Measurements from ENCODE around the gene PNMA8B. TPM values are rescaled to one million over a fixed set of nuclear protein-coding genes. Genes with fewer than 3 reads are reported as not detected.

The PNMA8B gene
- total RNA-seq, 2 donors from 2014 or later, result 3.1 to 5.9 TPM

DNA sequence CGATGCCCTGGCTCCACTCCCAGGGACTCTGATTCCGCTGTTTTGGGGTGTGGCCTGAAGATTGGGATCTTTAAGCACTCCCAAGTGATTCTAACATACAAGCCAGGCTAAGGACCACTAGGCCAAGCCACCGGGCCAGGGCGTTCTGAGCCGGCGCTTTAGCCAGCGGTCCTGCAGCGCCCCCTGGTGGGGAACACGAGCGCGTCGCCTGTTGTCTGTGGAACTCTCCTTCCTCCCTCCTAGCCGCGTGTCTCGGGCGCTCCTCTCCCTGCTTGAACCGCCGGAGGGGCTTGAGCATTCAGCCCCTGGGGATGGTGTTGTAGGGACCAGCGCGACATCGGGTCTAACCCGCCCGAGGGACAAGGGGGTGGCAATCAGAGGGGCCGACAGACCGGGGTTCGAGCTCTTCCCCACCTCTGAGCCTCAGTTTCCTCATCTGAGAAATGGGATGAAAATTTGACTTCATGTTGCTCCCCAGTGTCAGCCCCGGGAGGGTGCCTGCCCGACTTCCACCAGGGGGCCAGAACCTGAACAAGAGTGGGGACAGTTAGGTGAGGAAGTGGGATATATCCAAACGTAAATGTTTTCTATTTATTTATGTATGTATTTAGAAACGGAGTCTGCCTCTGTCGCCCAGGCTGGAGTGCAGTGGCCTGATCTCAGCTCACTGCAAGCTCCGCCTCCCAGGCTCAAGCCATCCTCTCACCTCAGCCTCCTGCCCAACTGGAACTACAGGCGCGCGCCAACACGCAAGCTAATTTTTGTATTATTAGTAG, 18.0 kb upstream of the PNMA8B start:
- H3K9me3 ChIP-seq (ENCODE audit: control insufficient read depth, low read length), result peaks cover 8% of the 10 kb centered on the region
- WGBS, 2 experiments (ENCODE audit: insufficient coverage in 1 of 2, insufficient read length in 1 of 2), result 32 to 33% methylated on average over 20 to 36 of the region's 36 CpGs
- H3K36me3 Mint-ChIP-seq (ENCODE audit: low read depth), result no peaks in the 10 kb centered on the region
- H3K4me1 Mint-ChIP-seq, result no peaks in the 10 kb centered on the region
- H3K4me3 ChIP-seq (ENCODE audit: low read length), result no peak overlapping the region
- H3K27me3 Mint-ChIP-seq (ENCODE audit: insufficient read depth), result peaks cover 7% of the 10 kb centered on the region
- TF ChIP-seq, protein P1, sequence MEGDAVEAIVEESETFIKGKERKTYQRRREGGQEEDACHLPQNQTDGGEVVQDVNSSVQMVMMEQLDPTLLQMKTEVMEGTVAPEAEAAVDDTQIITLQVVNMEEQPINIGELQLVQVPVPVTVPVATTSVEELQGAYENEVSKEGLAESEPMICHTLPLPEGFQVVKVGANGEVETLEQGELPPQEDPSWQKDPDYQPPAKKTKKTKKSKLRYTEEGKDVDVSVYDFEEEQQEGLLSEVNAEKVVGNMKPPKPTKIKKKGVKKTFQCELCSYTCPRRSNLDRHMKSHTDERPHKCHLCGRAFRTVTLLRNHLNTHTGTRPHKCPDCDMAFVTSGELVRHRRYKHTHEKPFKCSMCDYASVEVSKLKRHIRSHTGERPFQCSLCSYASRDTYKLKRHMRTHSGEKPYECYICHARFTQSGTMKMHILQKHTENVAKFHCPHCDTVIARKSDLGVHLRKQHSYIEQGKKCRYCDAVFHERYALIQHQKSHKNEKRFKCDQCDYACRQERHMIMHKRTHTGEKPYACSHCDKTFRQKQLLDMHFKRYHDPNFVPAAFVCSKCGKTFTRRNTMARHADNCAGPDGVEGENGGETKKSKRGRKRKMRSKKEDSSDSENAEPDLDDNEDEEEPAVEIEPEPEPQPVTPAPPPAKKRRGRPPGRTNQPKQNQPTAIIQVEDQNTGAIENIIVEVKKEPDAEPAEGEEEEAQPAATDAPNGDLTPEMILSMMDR (conservative IDR thresholded peaks at IDR 0.05), result peak; percentile 97
- DNase-seq, result peak; percentile 96
- H3K4me3 Mint-ChIP-seq, result no peak overlapping the region
- no peak overlapping the region for H3K9ac ChIP-seq (ENCODE audit: extremely low read depth, low read length, poor library complexity, severe bottlenecking)
- H3K9me3 Mint-ChIP-seq, result peaks cover 8% of the 10 kb centered on the region
- H3K27ac Mint-ChIP-seq, result no peak overlapping the region
- H3K27me3 ChIP-seq (ENCODE audit: control insufficient read depth, insufficient read depth, low read length, poor library complexity, severe bottlenecking), result no peaks in the 10 kb centered on the region
- no peaks in the 10 kb centered on the region for H3K4me1 ChIP-seq (ENCODE audit: control insufficient read depth, insufficient read depth, low read length)
- H3K36me3 ChIP-seq (ENCODE audit: control insufficient read depth, insufficient read depth, low read length), result no peaks in the 10 kb centered on the region
- H3K27ac ChIP-seq (ENCODE audit: low read depth, low read length), result no peak overlapping the region

DNA sequence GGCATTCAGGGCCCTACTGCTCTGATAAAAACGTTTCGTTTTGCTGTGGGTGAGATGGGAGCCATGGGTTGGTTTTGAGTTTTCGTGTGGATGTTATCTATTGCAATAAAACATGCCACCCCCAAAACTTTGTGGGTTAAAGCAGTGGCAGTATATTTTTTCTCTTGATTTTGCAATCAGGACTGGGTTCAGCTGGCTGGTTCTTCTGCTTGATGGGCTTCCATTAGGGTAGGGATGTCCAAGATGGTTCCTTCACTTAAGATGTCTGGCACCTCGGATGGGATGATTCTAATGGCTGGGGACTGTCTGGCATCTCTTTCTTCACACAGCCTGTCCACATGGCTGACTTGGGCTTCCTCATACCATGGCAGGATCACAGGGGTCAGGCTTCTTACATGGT, 15.6 kb upstream of the PNMA8B start:
- 77 to 94% methylated on average over 2 to 4 of the region's 4 CpGs for WGBS, 2 experiments (ENCODE audit: insufficient coverage in 1 of 2, insufficient read length in 1 of 2)
- Mint-ChIP-seq H3K9me3 (peaks cover 8% of the 10 kb centered on the region), H3K27me3 (ENCODE audit: insufficient read depth) (peaks cover 10% of the 10 kb centered on the region), H3K4me1 (no peaks in the 10 kb centered on the region), H3K36me3 (ENCODE audit: low read depth) (no peaks in the 10 kb centered on the region), H3K4me3 (no peak overlapping the region), H3K27ac (no peak overlapping the region)
- Histone ChIP-seq H3K27me3 (ENCODE audit: control insufficient read depth, insufficient read depth, low read length, poor library complexity, severe bottlenecking) (no peaks in the 10 kb centered on the region), H3K9me3 (ENCODE audit: control insufficient read depth, low read length) (peaks cover 8% of the 10 kb centered on the region), H3K27ac (ENCODE audit: low read depth, low read length) (no peak overlapping the region), H3K9ac (ENCODE audit: extremely low read depth, low read length, poor library complexity, severe bottlenecking) (no peak overlapping the region), H3K36me3 (ENCODE audit: control insufficient read depth, insufficient read depth, low read length) (no peaks in the 10 kb centered on the region), H3K4me3 (ENCODE audit: low read length) (no peak overlapping the region), H3K4me1 (ENCODE audit: control insufficient read depth, insufficient read depth, low read length) (no peaks in the 10 kb centered on the region)
- TF ChIP-seq, protein P1 (conservative IDR thresholded peaks at IDR 0.05), result no peak
- DNase-seq, result no peak

DNA sequence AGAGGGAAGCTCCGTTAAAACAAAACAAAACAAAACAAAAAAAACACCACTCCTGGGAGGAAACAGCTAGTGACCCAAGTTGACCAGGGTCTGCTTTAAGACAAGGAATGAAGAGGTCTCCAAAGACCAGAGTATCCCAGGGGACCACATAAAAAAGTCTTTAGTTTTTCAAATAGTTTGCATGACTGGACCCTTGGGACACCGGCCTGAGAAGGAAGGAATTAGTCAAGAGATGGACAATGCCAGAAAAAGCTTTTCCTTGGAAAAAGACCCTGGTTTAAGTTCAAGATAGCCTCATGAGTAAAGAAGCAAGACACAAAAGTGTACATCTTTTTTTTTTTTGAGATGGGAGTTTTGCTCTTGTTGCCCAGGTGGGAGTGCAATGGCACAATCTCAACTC, 12.5 kb upstream of the PNMA8B start:
- no peak for DNase-seq
- Histone ChIP-seq H3K4me3 (ENCODE audit: low read length) (no peak overlapping the region), H3K27me3 (ENCODE audit: control insufficient read depth, insufficient read depth, low read length, poor library complexity, severe bottlenecking) (no peaks in the 10 kb centered on the region), H3K9ac (ENCODE audit: extremely low read depth, low read length, poor library complexity, severe bottlenecking) (no peak overlapping the region), H3K27ac (ENCODE audit: low read depth, low read length) (no peak overlapping the region), H3K9me3 (ENCODE audit: control insufficient read depth, low read length) (peaks cover 8% of the 10 kb centered on the region), H3K4me1 (ENCODE audit: control insufficient read depth, insufficient read depth, low read length) (no peaks in the 10 kb centered on the region), H3K36me3 (ENCODE audit: control insufficient read depth, insufficient read depth, low read length) (no peaks in the 10 kb centered on the region)
- Mint-ChIP-seq H3K27me3 (ENCODE audit: insufficient read depth) (peaks cover 19% of the 10 kb centered on the region), H3K9me3 (peaks cover 8% of the 10 kb centered on the region), H3K4me3 (no peak overlapping the region), H3K4me1 (no peaks in the 10 kb centered on the region), H3K36me3 (ENCODE audit: low read depth) (no peaks in the 10 kb centered on the region), H3K27ac (no peak overlapping the region)
- WGBS, 2 experiments (ENCODE audit: insufficient coverage in 1 of 2, insufficient read length in 1 of 2), result 93% methylated on average over 1 to 2 of the region's 2 CpGs
- TF ChIP-seq, protein P1 (conservative IDR thresholded peaks at IDR 0.05), result no peak
